ENCODE results near the gene OTP.
A peak's percentile ranks its signal among the peaks of the same experiment; 100 is the strongest.

Gene OTP

DNA sequence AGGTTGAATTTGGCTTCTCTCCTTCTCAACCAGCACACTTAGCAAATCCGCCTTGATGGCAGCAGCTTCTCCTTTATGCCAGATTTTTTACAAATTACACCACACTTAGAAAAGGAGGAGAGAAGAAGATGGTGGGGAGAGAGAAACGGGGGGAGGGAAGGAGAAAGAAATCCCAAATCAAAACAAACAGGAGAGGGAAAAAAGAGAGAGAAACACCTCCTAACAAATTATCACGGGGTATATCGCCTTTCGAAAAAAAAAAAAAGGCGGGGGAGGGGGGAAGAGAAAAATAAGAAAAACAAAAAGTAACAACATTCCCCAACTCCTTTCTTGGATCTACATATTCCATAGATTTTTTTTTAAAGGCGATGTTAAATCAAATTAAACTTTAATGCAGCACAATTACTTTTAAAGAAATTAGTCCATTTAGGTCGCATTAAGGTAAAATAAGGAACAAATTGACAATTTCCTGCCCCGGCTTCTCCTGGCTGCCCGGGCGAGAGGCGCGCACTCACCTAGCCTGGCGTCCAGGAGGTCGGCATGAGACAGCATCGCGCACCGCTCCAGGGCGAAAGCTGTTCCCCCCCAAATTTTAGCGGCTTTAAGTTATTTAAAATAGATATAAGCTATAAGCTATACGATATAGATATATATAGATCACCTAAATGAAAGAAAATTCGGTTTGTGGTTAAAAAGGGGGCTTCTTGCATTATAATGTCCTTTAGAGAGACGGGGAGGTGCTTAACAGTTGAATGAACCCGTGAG lies at the start of gene OTP:
Gene OTP, minus strand, starts transcription at position 716 of the 765 bp plus-strand sequence. Its CDS starts 164 bp downstream, at position 552.
- no peak for DNase-seq

DNA sequence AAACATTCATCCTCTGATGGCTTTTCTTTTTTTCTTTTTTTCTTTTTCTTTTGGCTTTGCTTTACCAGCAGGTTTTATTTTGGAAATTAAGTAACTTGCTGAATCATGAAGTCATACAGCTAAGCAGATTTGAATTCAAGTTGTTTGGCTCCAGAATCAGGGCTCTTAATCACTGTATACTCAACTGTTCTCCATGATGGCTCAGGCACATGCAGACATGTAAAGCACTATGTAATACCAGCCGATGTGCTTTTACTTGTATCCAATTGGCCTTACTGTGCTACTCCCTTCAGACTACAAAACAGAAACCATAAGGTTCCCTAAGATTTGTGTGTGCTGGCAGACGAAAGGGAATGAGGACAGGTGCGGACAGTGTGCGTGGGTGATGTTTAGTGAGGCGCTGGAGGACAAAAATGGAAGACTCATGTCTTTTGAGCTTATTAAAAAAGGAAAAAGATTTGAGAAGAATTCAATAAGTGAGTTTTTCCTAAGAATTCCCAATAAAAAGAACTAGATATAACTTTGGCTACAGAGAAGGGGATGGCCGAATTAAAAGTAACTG lies 44.7 kb upstream of the OTP start:
- DNase-seq: no peak

DNA sequence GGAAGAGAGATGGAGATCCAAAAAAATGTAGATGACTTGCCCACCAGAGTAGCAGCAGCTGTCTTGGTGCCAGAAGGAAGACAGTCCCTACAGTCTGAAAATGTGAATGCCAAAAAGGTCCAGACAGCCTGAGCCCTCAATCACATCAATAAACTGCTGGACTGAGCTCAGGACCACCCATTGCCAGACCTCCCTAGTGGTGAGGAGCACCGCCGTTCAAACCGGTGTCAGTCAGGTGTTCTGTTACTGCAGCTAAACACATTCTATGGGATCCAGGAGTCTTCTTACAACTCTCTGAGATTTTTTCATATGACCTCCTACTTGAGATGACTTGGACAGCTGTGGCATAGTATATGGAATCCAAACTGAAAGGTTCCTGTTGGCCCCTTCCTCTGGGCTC lies 32.0 kb upstream of the OTP start:
- no peak for DNase-seq

DNA sequence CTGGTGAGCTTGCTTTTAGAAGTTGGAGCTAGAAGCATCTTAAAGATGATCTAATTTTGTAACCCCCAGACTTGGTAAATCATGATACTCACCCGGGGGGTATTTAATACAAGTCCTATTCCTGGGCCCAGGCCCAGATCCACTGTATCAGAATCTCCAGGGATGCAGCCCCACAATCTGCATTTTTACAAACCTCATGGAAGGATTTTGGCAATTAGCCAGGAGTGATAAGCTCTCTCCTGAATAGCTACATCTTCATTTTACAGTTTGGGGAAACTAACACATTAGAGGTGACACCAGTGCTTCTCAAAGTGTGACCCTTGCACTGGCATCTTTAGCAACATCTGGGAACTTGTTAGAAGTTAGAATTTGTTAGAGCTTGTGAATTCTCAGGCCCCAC lies 31.2 kb upstream of the OTP start:
- DNase-seq: no peak

DNA sequence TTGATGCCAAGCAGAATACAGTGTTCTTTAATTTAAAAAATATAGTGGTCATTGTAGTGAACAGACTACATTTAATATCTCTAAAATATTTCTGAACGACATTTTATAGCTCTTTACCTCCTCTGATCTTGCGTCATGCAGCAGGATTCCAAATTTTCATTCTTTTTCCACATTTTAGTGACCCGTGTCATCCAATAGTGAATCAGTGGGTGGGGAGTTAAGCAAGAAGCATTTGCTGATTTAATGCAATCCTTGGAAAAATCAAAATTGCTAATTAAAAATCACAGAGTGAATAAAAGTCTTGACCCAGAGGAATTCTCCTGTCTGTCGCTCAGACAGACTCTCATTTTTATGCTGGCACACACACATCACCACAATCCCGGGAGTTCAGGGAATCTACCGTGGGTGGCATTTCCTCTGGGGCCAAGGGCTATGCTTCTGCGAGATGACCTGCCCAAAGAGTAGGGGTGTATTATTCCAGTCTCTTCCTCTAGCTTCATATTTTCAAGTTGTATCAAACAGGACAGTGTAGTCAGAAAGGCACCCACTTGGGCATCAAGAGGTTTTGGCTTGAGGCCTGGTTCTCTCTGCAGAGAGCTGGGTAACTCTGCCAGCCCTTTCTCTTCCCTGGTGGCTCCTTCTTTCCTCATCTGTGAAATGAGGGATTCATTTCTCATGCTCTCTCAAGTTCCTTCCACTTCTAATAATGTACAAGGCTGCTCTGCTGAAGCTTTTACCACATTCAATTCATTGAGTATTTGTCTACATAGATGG lies 24.8 kb upstream of the OTP start:
- no peak for DNase-seq

DNA sequence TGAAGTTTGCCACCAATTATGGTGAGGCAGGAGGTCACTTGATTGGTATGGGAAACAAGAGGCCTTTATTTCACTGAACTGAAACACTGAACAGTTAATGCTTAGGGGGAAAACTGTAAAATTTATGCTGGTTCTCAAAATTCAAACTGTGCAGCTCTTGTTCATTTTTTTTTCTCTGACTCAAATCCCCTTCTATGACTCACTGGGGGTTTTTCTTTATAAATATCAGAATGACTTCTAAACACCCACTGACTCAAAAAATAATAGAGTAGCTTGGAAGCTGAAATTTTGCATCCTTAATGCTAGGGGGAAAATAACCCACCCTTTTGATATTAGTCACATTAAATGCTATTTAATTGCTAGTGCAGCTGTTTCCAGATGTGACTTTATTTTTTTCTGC lies 24.1 kb upstream of the OTP start:
- no peak for DNase-seq

DNA sequence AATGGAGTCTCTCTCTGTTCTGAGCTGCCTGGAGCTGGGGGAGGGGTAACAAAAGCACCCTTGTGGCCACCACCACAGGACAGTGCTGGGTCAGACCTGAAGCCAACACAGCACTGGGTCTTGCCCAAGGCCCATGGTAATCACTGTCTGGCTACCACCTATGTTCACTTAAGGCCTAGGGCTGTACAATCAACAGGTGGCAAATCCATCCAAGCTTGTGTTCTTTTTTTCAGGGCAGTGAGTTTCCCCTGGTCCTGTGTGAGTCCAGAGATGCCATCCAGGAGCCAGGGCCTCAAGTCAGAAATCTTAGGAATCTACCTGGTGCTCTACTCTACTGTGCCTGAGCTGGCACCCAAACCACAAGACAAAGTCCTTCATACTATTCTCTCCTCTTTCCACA lies 20.1 kb upstream of the OTP start:
- DNase-seq: no peak

DNA sequence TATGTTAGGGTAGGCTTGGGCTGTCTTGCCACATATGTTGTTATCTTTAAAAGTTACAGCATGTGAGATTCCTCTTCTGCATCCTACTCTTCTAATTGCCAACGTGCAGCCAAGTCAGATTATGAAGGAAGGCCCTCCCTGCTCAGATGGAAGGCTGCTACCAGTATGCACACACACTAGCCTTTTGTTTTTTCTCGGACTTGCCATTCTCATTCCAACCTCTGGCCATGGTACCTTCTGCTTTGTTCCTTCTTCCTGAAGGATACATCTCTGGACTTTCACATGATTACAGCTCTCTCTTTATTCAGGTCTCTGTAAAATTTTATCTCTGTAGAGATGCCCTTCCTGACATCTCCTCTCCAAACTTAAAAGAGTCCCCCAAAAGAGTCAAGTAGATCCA lies 12.8 kb upstream of the OTP start:
- no peak for DNase-seq

DNA sequence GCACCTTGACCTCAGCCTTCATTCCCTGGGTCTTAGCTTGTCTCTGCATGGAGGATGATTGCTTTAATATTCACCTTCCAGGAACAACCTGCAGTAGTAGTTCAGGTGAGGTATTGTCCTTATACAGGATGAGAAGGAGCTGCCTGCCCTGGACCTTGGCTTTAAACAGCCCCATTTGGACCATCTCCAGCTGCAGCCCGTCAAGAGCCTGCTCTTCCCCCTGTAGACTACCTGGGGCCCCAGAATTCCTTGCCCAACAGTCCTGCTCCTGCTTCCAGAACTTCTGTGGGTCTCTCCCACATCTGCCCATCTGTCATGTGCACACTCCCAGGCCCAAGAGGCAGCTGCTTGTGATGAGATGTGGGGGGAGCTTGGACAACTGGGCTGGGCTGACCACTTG lies 12.2 kb upstream of the OTP start:
- DNase-seq: no peak

DNA sequence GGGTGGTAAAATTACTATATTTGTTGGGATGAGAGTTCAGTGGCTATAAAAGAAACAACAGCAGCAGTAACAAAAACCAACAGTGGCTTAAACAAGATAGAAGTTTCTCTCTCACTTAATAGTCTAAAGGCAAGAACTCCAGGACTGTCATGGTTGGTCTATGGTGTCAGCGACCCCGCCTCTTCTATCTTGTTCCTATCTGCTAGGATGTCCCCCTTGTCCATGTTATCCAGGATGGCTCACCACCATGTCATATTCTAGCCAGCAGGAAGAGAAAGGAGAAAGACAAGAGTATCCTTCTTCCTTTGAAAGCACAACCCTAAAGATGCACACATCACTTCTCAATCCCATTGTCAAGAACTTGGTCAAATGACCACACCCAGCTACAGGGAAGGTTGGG lies 11.3 kb upstream of the OTP start:
- no peak for DNase-seq

DNA sequence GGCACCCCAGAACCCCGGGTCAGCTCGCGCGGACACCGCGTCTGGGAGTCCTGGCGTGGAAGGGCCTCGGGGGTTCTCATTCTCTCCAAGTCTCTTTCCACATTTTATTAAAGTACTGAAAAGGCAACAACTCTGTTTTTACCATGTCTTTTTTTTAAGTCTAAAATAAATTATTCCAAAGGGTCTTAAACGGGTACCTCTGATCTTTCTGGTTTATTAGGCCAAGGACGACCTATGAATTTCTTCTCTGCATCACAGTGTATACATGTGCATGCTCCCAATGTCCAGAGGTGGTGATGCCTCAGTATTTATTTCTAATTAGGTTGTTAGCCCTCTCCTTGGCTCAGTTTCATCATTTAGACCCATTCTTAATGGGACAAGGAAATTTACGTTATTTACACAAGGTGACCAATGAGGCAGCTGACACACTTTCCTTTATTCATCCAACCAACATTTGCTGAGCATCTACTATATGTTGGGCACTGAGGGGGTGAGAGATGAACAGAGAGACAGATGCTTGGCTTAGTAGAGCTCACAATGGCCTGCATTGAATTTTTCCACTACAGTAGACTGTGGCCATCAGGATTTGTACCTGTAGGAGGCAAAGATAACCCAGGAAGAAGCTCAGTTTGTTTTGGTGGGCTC lies 7.6 kb upstream of the OTP start:
- DNase-seq: no peak

DNA sequence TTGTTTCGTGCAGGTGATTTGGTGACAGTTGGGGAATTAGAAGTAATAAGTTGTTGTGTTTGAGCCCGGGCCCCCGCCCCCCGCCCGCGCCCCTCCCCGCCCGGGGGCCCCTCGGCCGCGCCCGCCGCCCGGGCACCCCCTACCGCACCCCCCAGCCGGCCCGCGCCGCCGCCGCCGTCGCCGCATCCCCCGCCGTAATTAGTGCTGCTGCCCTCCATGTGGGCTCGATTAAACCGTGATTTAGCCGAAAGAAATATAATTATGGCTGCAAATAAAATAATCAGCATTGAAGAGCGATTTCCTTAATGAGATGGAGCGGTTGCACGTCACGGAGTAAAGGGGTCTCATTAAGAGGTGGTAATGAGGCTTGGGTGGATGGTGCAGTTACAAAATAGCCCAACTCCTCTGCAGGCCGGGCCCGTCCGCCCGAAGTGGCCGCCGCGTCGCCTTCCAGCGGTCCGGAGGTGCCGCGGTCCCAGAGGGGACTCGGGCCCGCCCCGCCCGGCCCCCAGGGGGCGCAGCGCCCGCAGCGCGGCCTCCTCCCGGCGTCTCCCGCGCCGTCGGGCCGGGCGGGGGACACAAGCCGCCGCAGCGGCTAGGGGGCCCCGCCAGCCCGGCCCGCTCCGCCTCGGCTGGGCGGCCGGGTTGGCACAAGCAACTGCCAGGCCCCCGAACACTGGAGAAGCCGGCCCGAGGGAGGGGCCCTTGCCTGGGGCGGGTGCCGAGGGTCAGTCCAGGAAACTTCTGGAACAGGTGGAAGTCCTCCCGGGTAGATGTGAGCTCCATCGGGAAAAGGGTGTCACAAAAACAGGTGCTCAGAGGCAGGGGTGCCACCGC lies 6.9 kb upstream of the OTP start:
- DNase-seq: peak; percentile 30 to 64

DNA sequence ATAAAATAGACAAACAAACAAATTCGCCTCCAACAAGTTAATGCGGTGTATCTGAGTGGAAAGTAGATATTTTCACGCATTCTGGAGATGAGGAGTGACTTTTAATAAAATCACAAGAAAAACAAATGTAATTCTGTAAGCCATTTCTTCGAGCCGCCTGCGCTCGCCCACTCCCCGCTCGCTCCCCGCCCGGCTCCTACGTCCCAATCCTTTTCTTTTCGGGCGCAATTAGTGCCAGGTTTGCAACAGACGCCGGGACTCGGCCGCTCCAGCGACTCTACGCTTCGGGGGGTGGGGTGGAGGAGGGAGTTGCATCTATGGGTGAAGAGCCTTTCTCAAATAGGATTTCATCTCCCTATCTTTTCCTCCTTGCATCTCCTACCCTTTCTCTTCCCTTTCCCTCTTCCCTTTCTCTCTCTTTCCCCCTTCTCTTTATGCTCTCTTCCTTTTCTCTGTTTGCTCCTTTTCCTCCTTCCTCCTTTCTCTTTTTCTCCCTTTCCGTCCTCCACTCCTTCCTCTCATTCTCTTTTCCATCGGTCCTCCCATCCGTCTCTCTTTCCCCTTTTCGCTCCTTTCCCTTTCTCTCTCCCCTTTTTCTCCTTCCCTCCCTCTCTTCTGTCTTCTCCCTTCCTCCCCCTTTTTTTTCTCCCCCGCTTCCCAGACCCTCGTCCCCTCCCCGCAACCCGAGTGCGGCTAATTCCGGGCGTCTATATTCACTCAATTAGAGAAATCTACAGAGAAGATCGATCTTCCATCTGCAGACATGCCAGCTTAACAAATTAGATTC lies 6.1 kb upstream of the OTP start:
- peak; percentile 68 to 72 for DNase-seq

DNA sequence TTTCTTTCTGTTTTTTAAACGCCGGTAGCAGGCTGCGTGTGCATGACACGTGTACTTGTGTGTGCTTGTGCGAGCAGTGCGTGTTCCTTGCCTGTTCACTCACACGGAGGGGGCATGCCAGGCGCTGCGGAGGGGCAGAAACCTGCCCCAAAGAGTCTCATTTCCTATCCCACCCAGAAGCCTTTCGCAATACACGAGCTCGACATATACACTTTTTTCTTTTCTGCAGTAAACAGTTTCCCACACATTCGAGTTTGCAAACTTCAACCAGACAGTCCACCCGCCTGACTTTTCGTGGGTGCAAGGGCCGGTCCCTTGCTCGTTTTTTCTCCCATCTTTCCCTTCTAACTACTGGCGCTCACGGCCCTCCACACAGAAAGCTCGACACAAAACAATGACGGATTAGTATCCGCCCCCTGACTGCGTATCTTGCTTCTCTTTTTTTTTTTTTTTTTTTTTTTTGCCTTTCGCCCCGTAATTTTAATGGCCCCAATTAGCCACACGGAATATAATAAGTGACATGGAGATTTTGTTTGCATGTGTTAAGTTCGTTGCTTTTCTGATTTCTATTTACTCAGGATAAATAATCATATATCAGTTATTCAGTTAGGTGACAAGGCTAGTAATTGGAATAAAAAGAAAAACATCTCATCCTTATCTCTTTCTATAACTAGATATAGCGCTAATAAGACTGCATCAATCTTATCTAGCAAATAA lies 5.3 kb upstream of the OTP start:
- peak; percentile 31 to 36 for DNase-seq

DNA sequence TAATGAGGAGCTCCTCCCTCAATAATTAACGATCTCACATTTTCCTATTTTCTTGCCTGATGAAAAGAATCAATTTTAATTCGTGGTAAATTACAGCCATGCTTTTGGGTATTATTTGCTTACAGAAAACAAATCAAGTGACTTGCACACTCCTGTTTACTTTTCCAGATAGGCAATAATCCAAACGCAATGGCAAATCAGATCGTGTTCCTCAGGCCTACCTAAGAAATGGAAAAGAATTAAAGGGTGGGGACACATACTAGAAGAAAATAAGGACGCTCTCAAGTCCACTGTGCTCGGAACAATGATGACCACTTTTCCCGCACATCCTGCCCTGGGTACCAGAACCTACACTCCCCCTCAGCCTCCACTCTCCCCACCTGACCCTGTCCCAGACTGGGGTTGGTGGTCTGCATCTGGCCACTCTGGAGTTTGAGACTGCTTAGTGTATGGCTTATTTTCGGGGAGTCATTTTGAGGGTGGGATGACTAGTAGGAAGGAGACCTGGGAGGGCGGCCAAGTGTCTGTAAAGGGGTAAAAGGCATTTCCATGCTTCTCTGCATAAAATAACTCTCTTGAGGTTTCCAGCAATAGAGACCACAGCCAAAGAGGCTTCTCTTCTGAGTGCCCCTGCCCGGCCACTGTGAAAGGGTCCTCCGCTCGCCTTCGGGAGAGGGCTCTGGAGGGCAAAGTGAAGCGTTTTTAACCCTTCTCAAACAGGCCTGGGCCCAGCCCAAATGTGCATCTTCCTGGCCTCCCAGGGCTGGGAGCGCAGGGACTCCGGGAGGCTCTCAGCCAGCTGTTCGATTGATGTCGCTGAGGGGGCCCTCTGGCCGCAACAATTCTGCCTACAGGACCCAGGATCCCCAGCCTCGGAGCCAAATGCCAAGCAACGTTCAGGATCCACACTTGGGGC lies 4.5 kb upstream of the OTP start:
- peak; percentile 15 to 77 for DNase-seq

DNA sequence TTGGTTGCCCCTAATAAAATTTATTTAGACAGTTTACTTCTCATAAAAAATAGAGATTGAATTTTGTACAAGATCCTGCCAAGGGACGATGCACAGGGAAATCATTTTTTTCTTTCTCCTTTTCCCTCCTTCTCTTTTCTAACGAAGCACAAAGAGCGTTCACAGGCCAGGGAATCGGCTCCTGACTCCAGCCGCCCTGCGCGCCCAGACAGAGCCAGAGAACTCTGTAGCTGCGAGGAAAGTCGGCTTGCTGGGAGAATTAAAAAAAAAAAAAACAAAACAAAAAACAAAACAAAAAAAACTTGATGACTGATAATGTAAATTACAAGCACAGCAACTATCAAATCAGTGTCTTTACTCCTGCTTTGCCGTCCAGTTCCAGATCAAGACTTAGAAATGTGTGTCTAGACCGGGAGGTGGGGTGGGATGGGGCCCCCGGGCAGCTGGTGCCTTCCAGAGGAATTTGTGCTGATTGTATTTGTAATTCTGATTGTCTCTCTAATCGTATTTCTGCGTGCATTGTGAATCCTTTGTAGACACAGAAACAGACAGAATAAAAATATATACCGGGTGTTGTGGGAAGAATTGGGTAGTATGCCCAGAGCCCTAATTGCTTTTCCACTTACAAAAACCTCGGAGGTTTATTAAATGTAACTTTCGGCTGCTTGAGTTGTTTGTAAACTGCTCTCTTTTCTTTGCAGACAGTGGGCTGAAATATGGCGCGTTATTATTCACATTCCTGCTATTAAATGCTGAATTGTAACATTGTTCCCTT lies 3.6 kb upstream of the OTP start:
- peak in 1 of 2 experiments; percentile 53 for DNase-seq

DNA sequence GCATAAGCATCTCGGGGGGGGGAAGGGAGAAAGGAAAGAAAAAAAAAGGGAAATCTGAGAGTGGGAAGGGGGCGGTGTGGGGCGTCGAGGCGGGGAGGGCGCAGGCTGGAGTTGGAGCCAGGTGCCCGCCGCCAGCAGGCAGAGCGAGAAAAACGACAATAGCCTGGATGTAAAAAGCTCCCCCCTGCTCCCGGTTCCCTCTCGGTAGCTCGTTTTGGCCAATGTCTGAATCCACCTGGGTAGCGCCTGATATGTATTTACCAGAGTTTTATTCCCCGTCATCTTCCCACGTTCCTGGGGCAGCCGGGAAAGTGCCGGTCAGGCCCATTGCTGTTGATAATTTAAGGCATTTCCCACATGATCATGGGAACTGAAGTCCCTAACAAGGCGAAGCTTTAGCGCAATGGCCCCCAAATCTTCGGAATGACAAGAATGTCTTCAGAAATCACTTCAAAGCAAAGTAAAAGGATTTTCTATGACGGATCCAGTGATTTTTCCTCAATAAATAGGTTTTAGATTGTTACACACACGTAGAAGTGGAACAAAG lies 3.0 kb upstream of the OTP start:
- peak; percentile 88 to 92 for DNase-seq

DNA sequence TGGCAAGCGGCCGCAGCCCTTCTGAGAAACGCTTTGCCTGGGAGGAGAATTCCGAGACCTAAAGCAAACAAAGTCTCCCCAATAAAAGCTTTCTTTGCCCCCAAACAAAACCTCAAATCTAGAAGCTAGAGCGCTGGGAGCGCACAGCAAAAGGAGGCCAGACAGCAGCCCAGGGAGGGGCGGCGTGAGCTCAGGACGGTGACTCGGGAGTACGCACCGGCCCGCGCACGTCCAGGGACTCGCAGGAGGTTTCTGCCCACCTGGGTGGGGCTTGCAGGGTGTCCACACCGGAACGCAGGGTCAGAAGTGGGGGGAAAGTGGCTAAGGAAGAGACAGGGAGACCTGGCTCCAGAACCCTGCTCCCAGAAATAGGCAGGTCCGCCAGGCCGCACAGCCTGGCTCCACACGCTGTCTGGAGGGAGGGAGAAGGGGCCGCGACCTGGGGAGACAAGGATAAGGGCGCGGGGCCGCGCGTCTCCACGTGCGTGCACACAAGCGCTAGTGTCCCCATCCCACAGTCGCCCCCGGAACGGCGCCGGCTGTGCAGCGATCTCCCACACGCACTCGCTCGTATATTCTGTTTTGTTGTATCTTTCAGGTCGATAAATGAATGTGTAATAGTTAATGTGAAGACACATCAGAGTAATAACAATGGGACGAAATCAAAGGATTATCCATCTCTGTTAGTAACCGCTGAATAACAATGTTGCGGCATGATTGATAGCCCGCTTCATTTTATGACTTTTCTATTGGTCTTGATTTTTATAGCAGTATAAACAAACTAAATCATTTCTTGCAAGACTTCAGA lies 2.3 kb upstream of the OTP start:
- DNase-seq: peak; percentile 88 to 92
